ENCODE results near the gene ATXN7L1.

ATXN7L1 gene

GRCh38 chr7:105748701-105749100, 127.7 kb downstream of the ATXN7L1 start:
- Histone ChIP-seq H4K8ac (ENCODE audit: low read depth, low read length) (no peak overlapping the region), H3K4ac (ENCODE audit: low read depth, low read length) (no peak overlapping the region), H3K23ac (ENCODE audit: low read length) (no peak overlapping the region), H3K36me3 (ENCODE audit: control insufficient read depth in 1 of 2, insufficient read depth in 2 of 2, low read length in 2 of 2) (peaks cover 0 to 2% of the 10 kb centered on the region in 2 experiments), H3K79me1 (ENCODE audit: low read length) (no peaks in the 10 kb centered on the region), H3K27ac (ENCODE audit: low read depth, low read length) (no peak overlapping the region), H3K9ac (ENCODE audit: low read length) (no peak overlapping the region), H2AFZ (ENCODE audit: insufficient read depth, low read length, poor library complexity) (no peak overlapping the region), H3K18ac (ENCODE audit: low read length) (no peak overlapping the region), H3K4me3 (ENCODE audit: low read depth, low read length) (no peak overlapping the region), H4K12ac (ENCODE audit: low read depth, low read length) (no peak overlapping the region), H3K9me3 (ENCODE audit: insufficient read depth, low read depth, low read length) (no peaks in the 10 kb centered on the region), H3K4me2 (ENCODE audit: low read length) (no peak overlapping the region), H4K91ac (ENCODE audit: low read depth, low read length) (no peak overlapping the region), H2BK12ac (ENCODE audit: low read length) (no peak overlapping the region), H3K14ac (ENCODE audit: low read length) (no peak overlapping the region), H3K79me2 (ENCODE audit: control insufficient read depth, insufficient read depth, low read length, poor library complexity) (no peaks in the 10 kb centered on the region), H2AK5ac (ENCODE audit: low read length) (no peak overlapping the region), H3K4me1 (ENCODE audit: control insufficient read depth in 1 of 2, insufficient read depth in 2 of 2, low read length in 2 of 2) (no peaks in the 10 kb centered on the region), H3K27me3 (ENCODE audit: insufficient read depth, low read length) (no peaks in the 10 kb centered on the region), H2BK120ac (ENCODE audit: insufficient read depth, low read length, poor library complexity) (no peak overlapping the region), H2BK5ac (ENCODE audit: low read depth, low read length, poor library complexity) (no peak overlapping the region)
- no CpG with 5 or more reads among the region's 4 CpGs for WGBS (ENCODE audit: extremely low coverage, insufficient coverage, insufficient read length)
- DNase-seq, result no peak

GRCh38 chr7:105745681-105746330, 130.6 kb downstream of the ATXN7L1 start:
- Histone ChIP-seq H2AK5ac (ENCODE audit: low read length) (no peak overlapping the region), H3K4me1 (ENCODE audit: control insufficient read depth in 1 of 2, insufficient read depth in 2 of 2, low read length in 2 of 2) (no peaks in the 10 kb centered on the region), H2BK120ac (ENCODE audit: insufficient read depth, low read length, poor library complexity) (no peak overlapping the region), H3K9ac (ENCODE audit: low read length) (no peak overlapping the region), H3K9me3 (ENCODE audit: insufficient read depth, low read depth, low read length) (peaks cover 2% of the 10 kb centered on the region), H4K8ac (ENCODE audit: low read depth, low read length) (no peak overlapping the region), H3K36me3 (ENCODE audit: control insufficient read depth in 1 of 2, insufficient read depth in 2 of 2, low read length in 2 of 2) (peaks cover 0 to 2% of the 10 kb centered on the region in 2 experiments), H3K4me2 (ENCODE audit: low read length) (no peak overlapping the region), H4K91ac (ENCODE audit: low read depth, low read length) (no peak overlapping the region), H3K18ac (ENCODE audit: low read length) (no peak overlapping the region), H3K79me2 (ENCODE audit: control insufficient read depth, insufficient read depth, low read length, poor library complexity) (no peaks in the 10 kb centered on the region), H4K12ac (ENCODE audit: low read depth, low read length) (no peak overlapping the region), H2BK5ac (ENCODE audit: low read depth, low read length, poor library complexity) (no peak overlapping the region), H2BK12ac (ENCODE audit: low read length) (no peak overlapping the region), H3K27ac (ENCODE audit: low read depth, low read length) (no peak overlapping the region), H2AFZ (ENCODE audit: insufficient read depth, low read length, poor library complexity) (no peak overlapping the region), H3K23ac (ENCODE audit: low read length) (no peak overlapping the region), H3K27me3 (ENCODE audit: insufficient read depth, low read length) (no peaks in the 10 kb centered on the region), H3K14ac (ENCODE audit: low read length) (no peak overlapping the region), H3K4me3 (ENCODE audit: low read depth, low read length) (no peak overlapping the region), H3K79me1 (ENCODE audit: low read length) (no peaks in the 10 kb centered on the region), H3K4ac (ENCODE audit: low read depth, low read length) (no peak overlapping the region)
- no CpG with 5 or more reads among the region's 7 CpGs for WGBS (ENCODE audit: extremely low coverage, insufficient coverage, insufficient read length)
- no peak for DNase-seq

- Histone ChIP-seq H3K79me2 (ENCODE audit: control insufficient read depth, insufficient read depth, low read length, poor library complexity) (no peaks in the 10 kb centered on the region), H3K4me1 (ENCODE audit: control insufficient read depth in 1 of 2, insufficient read depth in 2 of 2, low read length in 2 of 2) (no peaks in the 10 kb centered on the region), H3K36me3 (ENCODE audit: control insufficient read depth in 1 of 2, insufficient read depth in 2 of 2, low read length in 2 of 2) (peaks cover 0 to 2% of the 10 kb centered on the region in 2 experiments), H2BK120ac (ENCODE audit: insufficient read depth, low read length, poor library complexity) (no peak overlapping the region), H3K18ac (ENCODE audit: low read length) (no peak overlapping the region), H4K8ac (ENCODE audit: low read depth, low read length) (no peak overlapping the region), H2AK5ac (ENCODE audit: low read length) (no peak overlapping the region), H3K9ac (ENCODE audit: low read length) (no peak overlapping the region), H4K12ac (ENCODE audit: low read depth, low read length) (no peak overlapping the region), H3K27ac (ENCODE audit: low read depth, low read length) (no peak overlapping the region), H3K27me3 (ENCODE audit: insufficient read depth, low read length) (no peaks in the 10 kb centered on the region), H4K91ac (ENCODE audit: low read depth, low read length) (no peak overlapping the region), H2BK5ac (ENCODE audit: low read depth, low read length, poor library complexity) (no peak overlapping the region), H3K4ac (ENCODE audit: low read depth, low read length) (no peak overlapping the region), H3K4me3 (ENCODE audit: low read depth, low read length) (no peak overlapping the region), H3K23ac (ENCODE audit: low read length) (no peak overlapping the region), H2BK12ac (ENCODE audit: low read length) (no peak overlapping the region), H3K14ac (ENCODE audit: low read length) (no peak overlapping the region), H2AFZ (ENCODE audit: insufficient read depth, low read length, poor library complexity) (no peak overlapping the region), H3K4me2 (ENCODE audit: low read length) (no peak overlapping the region), H3K79me1 (ENCODE audit: low read length) (no peaks in the 10 kb centered on the region), H3K9me3 (ENCODE audit: insufficient read depth, low read depth, low read length) (peaks cover 2% of the 10 kb centered on the region)
- no CpG with 5 or more reads among the region's 1 CpG for WGBS (ENCODE audit: extremely low coverage, insufficient coverage, insufficient read length)
- no peak for DNase-seq
These were observed 132.1 kb downstream of the ATXN7L1 start for GRCh38 chr7:105744258-105744657.

- Histone ChIP-seq H3K36me3 (ENCODE audit: control insufficient read depth in 1 of 2, insufficient read depth in 2 of 2, low read length in 2 of 2) (peaks cover 0 to 2% of the 10 kb centered on the region in 2 experiments), H3K27ac (ENCODE audit: low read depth, low read length) (no peak overlapping the region), H3K79me1 (ENCODE audit: low read length) (no peaks in the 10 kb centered on the region), H3K18ac (ENCODE audit: low read length) (no peak overlapping the region), H2BK120ac (ENCODE audit: insufficient read depth, low read length, poor library complexity) (no peak overlapping the region), H3K9ac (ENCODE audit: low read length) (no peak overlapping the region), H3K4me2 (ENCODE audit: low read length) (no peak overlapping the region), H4K91ac (ENCODE audit: low read depth, low read length) (no peak overlapping the region), H4K8ac (ENCODE audit: low read depth, low read length) (no peak overlapping the region), H2BK12ac (ENCODE audit: low read length) (no peak overlapping the region), H3K9me3 (ENCODE audit: insufficient read depth, low read depth, low read length) (peaks cover 2% of the 10 kb centered on the region), H3K23ac (ENCODE audit: low read length) (no peak overlapping the region), H3K27me3 (ENCODE audit: insufficient read depth, low read length) (no peaks in the 10 kb centered on the region), H2BK5ac (ENCODE audit: low read depth, low read length, poor library complexity) (no peak overlapping the region), H2AK5ac (ENCODE audit: low read length) (no peak overlapping the region), H3K14ac (ENCODE audit: low read length) (no peak overlapping the region), H3K4me1 (ENCODE audit: control insufficient read depth in 1 of 2, insufficient read depth in 2 of 2, low read length in 2 of 2) (no peaks in the 10 kb centered on the region), H2AFZ (ENCODE audit: insufficient read depth, low read length, poor library complexity) (no peak overlapping the region), H3K4me3 (ENCODE audit: low read depth, low read length) (no peak overlapping the region), H3K4ac (ENCODE audit: low read depth, low read length) (no peak overlapping the region), H4K12ac (ENCODE audit: low read depth, low read length) (no peak overlapping the region), H3K79me2 (ENCODE audit: control insufficient read depth, insufficient read depth, low read length, poor library complexity) (no peaks in the 10 kb centered on the region)
- DNase-seq, result peak in 1 of 2 donors; percentile 23
- no CpG with 5 or more reads among the region's 11 CpGs for WGBS (ENCODE audit: extremely low coverage, insufficient coverage, insufficient read length)
These were observed 132.9 kb downstream of the ATXN7L1 start for GRCh38 chr7:105743351-105744090.

Measured in trophoblast cell (in vitro differentiated cells and primary cell).